T-cell (primary cell): ENCODE data around the gene SPATA24. TPM values are rescaled to one million over a fixed set of nuclear protein-coding genes. Genes with fewer than 3 reads are reported as not detected.
A peak's percentile ranks its signal among the peaks of the same experiment; 100 is the strongest.

Experiments
- ATAC-seq, 4 experiments: fragments of 200-7000 bp in 3 of 4; fragments of 150-1000 bp in 1 of 4; cut with Tn5 transposase; replicated peaks in 1 of 4; 1 replicate in 3 of 4; 2 replicates in 1 of 4; pipeline ENCODE4 v1.10.0; 2021; ENCODE audit warnings: moderate library complexity in 3 of 4, mild to moderate bottlenecking in 2 of 4, moderate number of reproducible peaks in 1 of 4
- CTCF ChIA-PET, 2 donors: fragments of 300-600 bp; sonication (Branson Sonifier 250); formaldehyde crosslinking; loops; one replicate each; lab custom pipeline; 2022; ENCODE audit warnings: antibody characterized with exemption in 2 of 2; lab: Charles Lee
- POLR2A ChIA-PET, 2 donors: fragments of 300-600 bp; sonication (Branson Sonifier 250); formaldehyde crosslinking; loops; one replicate each; lab custom pipeline; 2022; ENCODE audit warnings: antibody characterized with exemption in 2 of 2; lab: Charles Lee
- DNase-seq, 35 experiments: peaks; one replicate each; pipeline versions ENCODE4 v3.0.0 to v3.0.0-alpha.2; 2013 to 2023
- H3K27ac ChIP-seq: one replicate; pipeline ENCODE4 v1.5.1; 2013; ENCODE audit warnings: low read length
- H3K27me3 ChIP-seq, 2 experiments: replicated peaks in 1 of 2; 1 replicate in 1 of 2; 2 replicates in 1 of 2; pipeline versions ENCODE4 v1.6.1 to v1.7.0; 2013; ENCODE audit warnings: low read length in 1 of 2, mixed read lengths in 1 of 2; ENCODE audit not compliant: control insufficient read depth in 2 of 2, insufficient read depth in 2 of 2; ENCODE audit errors: extremely low read depth in 1 of 2
- H3K36me3 ChIP-seq, 2 donors: 1 replicate in 1 of 2; 2 replicates in 1 of 2; pipeline versions ENCODE4 v1.6.1 to v1.7.0; 2013; ENCODE audit warnings: low read length in 1 of 2; ENCODE audit not compliant: control insufficient read depth in 2 of 2, insufficient read depth in 1 of 2; ENCODE audit errors: extremely low read depth in 1 of 2
- H3K4me1 ChIP-seq, 2 experiments: 1 replicate in 1 of 2; 2 replicates in 1 of 2; pipeline versions ENCODE4 v1.6.1 to v1.7.0; 2013; ENCODE audit warnings: low read length in 2 of 2, mixed read lengths in 1 of 2; ENCODE audit not compliant: insufficient read depth in 2 of 2, control insufficient read depth in 1 of 2; ENCODE audit errors: extremely low read depth in 1 of 2
- H3K4me3 ChIP-seq, 2 donors: 1 replicate in 1 of 2; 2 replicates in 1 of 2; pipeline versions ENCODE4 v1.5.1 to v1.7.0; 2013; ENCODE audit warnings: mild to moderate bottlenecking in 2 of 2, low read length in 1 of 2, moderate library complexity in 1 of 2; ENCODE audit not compliant: control insufficient read depth in 1 of 2; ENCODE audit errors: extremely low read depth in 1 of 2
- H3K9me3 ChIP-seq: 2 replicates; pipeline ENCODE4 v1.7.0; 2013
- H3K27ac Mint-ChIP-seq, 2 donors: one replicate each; pipeline ENCODE4 v1.8.0; 2020 to 2021; ENCODE audit warnings: mild to moderate bottlenecking in 2 of 2, mixed read lengths in 2 of 2
- H3K27me3 Mint-ChIP-seq, 2 donors: one replicate each; pipeline ENCODE4 v1.8.0; 2021 to 2022; ENCODE audit warnings: mixed read lengths in 2 of 2
- H3K36me3 Mint-ChIP-seq: one replicate; pipeline ENCODE4 v1.8.0; 2021; ENCODE audit warnings: mixed read lengths
- H3K4me1 Mint-ChIP-seq, 3 donors: one replicate each; pipeline ENCODE4 v1.8.0; 2020 to 2022; ENCODE audit warnings: mixed read lengths in 3 of 3, mild to moderate bottlenecking in 1 of 3
- H3K4me3 Mint-ChIP-seq, 3 donors: one replicate each; pipeline ENCODE4 v1.8.0; 2020 to 2022; ENCODE audit warnings: mild to moderate bottlenecking in 3 of 3, mixed read lengths in 3 of 3, moderate library complexity in 3 of 3
- H3K9me3 Mint-ChIP-seq, 3 donors: one replicate each; pipeline ENCODE4 v1.8.0; 2020 to 2022; ENCODE audit warnings: mixed read lengths in 3 of 3
- WGBS: methylation state at CpG from one replicate; pipeline ENCODE4 v1.1.5; 2013; ENCODE audit warnings: missing lambda C conversion rate; ENCODE audit not compliant: insufficient coverage; 5-methylcytosine and 5-hydroxymethylcytosine counted together
- total RNA-seq, 35 experiments: library from RNA in 6 of 35; stranded (reverse) in 6 of 35; fragments of 120-200 nt in 1 of 35; gene quantifications; one replicate each; pipeline versions ENCODE4 v1.2.1 to v1.2.4 and lab custom pipeline; 2013 to 2026

Gene SPATA24
- total RNA-seq, 5 donors from 2014 or later (not counting 1 experiment from before 2014, with no cell fraction given): 3.6 to 9.0 (median 4.8) TPM

DNA sequence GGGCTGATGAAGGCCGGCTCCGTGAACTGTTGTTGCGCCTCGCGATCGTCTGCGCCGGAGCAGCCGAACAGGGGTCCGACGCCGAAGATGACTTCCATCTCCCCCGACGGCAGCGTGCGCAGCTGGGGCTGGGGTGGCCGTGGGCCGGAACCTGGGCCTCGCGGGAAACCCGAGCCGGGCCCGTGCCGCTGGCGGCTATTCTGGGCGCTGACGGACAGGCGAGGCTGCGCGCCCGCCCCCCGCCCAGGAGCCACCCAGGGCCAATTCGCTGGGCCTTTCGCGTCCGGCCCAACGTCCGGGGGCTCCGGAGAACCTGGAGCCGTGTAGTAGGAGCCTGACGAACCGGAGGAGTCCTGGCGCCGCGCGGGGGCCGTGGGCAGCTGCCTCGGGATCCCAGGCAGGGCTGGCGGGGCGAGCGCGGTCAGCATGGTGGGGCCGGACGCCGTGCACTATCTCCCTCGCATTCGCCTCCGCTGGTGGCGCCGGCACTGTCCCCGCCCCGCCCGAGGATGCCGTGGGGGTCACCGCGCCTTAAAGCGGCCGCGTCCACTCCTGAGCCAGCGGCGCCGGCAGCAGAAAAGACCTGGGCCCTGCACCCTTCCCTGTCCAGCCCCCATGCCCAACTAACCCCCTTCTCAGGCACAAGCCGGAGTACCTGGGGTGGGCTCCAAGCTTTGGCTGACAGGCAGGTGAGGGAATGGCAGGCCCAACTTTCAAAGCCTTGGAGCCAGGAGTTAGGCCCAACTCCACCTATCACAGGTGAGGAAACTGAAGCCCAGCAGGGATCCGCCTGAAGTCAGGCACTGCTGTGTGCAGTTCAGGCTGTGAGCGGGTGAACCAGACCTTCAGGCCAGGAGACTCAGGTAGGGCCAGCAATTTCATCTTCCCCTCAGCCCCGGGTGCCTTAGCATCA lies 9.0 kb downstream of the SPATA24 start, which contains the start of gene PROB1:
Gene PROB1 (minus strand): TSS at position 451 of the 913 bp plus-strand sequence. CDS start 23 bp downstream, at position 428.
- Mint-ChIP-seq H3K9me3 (no peaks in the 10 kb centered on the region), H3K36me3 (peaks cover 4% of the 10 kb centered on the region), H3K27me3 (no peaks in the 10 kb centered on the region), H3K27ac (no peak within 1 kb of the TSS), H3K4me1 (peaks cover 26 to 33% (median 27%) of the 10 kb centered on the region in 3 donors), H3K4me3 (peak within 1 kb of the TSS; percentile 84 to 91 (median 89))
- H3K27me3 ChIP-seq: peaks cover 0 to 9% of the 10 kb centered on the region in 2 experiments
- DNase-seq (no peak), ATAC-seq (no peak)
- no peaks in the 10 kb centered on the region for H3K9me3 ChIP-seq
- POLR2A ChIA-PET: no interaction called here
- H3K4me3 ChIP-seq: peak within 1 kb of the TSS; percentile 83 to 89
- no peak within 1 kb of the TSS for H3K27ac ChIP-seq
- 91% methylated on average over 72 of the region's 76 CpGs for WGBS
- no peaks in the 10 kb centered on the region for H3K36me3 ChIP-seq
- CTCF ChIA-PET: interaction anchor here (0.6 kb wide), 2 partner anchors 82 to 724 kb away, joined by 3 to 10 read pairs; no protein-coding TSS in a partner anchor
- H3K4me1 ChIP-seq: peaks cover 0 to 48% of the 10 kb centered on the region in 2 experiments

GRCh38 chr5:139394123-139394653 lies 9.7 kb downstream of the SPATA24 start:
- H3K9me3 ChIP-seq: no peaks in the 10 kb centered on the region
- ATAC-seq (peak in 1 of 4 experiments; percentile 30), DNase-seq (peak in 20 of 35 experiments; percentile 26 to 68 (median 49))
- no peak overlapping the region for H3K27ac ChIP-seq
- H3K4me3 Mint-ChIP-seq: peak overlapping the region; percentile 84 to 91 (median 89)
- H3K27me3 ChIP-seq: peaks cover 0 to 9% of the 10 kb centered on the region in 2 experiments
- WGBS: 29% methylated on average over 52 of the region's 62 CpGs
- H3K36me3 ChIP-seq: no peaks in the 10 kb centered on the region
- ChIA-PET POLR2A (no interaction called here), CTCF (interaction anchor here (0.6 kb wide), 2 partner anchors 81 to 723 kb away, joined by 3 to 10 read pairs; no protein-coding TSS in a partner anchor)
- H3K27me3 Mint-ChIP-seq: no peaks in the 10 kb centered on the region
- H3K9me3 Mint-ChIP-seq: no peaks in the 10 kb centered on the region
- H3K4me3 ChIP-seq: peak overlapping the region; percentile 83 to 89
- H3K27ac Mint-ChIP-seq: no peak overlapping the region
- peaks cover 30 to 37% (median 34%) of the 10 kb centered on the region in 3 donors for H3K4me1 Mint-ChIP-seq
- peaks cover 1% of the 10 kb centered on the region for H3K36me3 Mint-ChIP-seq
- H3K4me1 ChIP-seq: peaks cover 2 to 53% of the 10 kb centered on the region in 2 experiments

DNA sequence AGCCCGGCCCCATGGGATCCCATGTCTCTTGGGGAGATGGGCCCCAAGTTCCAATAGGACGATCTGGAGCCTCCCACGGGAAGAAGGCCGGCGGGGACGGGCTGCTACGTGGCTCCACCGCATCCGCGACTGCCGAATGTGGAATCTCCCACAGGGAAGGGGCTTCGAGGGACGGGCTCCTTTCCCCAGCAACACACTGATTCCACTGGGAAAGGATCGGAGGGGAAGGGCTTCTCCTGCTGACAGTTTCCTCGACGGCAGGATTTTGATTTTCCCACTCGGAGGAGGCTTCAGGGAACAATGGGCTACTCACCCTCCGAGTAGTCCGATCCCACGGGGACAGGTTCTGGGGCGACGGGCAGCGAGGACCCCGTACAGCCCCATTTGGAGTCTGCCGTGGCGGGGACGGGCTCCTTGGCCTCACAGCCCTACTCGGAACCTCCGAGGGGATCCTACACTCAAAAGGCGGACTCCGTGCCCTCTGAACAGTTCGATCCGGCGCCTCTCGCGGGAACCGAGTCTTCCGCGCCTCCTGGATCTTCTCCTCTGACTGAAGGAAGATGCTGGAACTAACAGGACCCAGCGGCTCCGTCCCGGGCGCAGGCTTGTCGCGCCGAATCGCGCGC lies 10.3 kb downstream of the SPATA24 start:
- Histone ChIP-seq H3K27me3 (peaks cover 0 to 9% of the 10 kb centered on the region in 2 experiments), H3K4me3 (peak overlapping the region; percentile 83 to 89), H3K27ac (no peak overlapping the region), H3K36me3 (no peaks in the 10 kb centered on the region), H3K9me3 (no peaks in the 10 kb centered on the region), H3K4me1 (peaks cover 2 to 59% of the 10 kb centered on the region in 2 experiments)
- Mint-ChIP-seq H3K27me3 (no peaks in the 10 kb centered on the region), H3K4me3 (peak overlapping the region; percentile 84 to 91 (median 89)), H3K36me3 (no peaks in the 10 kb centered on the region), H3K4me1 (peaks cover 33 to 41% (median 37%) of the 10 kb centered on the region in 3 donors), H3K9me3 (no peaks in the 10 kb centered on the region), H3K27ac (peak overlapping the region in 1 of 2 donors; percentile 34)
- DNase-seq (peak in 2 of 35 experiments; percentile 16 to 29), ATAC-seq (peak in 1 of 4 experiments; percentile 0)
- ChIA-PET POLR2A (no interaction called here), CTCF (interaction anchor here (0.5 to 1.2 kb wide), 2 partner anchors 51 to 299 kb away, joined by 4 read pairs; no protein-coding TSS in a partner anchor)
- 17% methylated on average over 33 of the region's 49 CpGs for WGBS

- H3K9me3 ChIP-seq: no peaks in the 10 kb centered on the region
- Mint-ChIP-seq H3K27ac (peak overlapping the region; percentile 73 to 77), H3K27me3 (no peaks in the 10 kb centered on the region), H3K4me3 (peak overlapping the region; percentile 84 to 91 (median 89)), H3K4me1 (peaks cover 33 to 43% (median 41%) of the 10 kb centered on the region in 3 donors), H3K36me3 (no peaks in the 10 kb centered on the region), H3K9me3 (no peaks in the 10 kb centered on the region)
- no peaks in the 10 kb centered on the region for H3K36me3 ChIP-seq
- ChIA-PET POLR2A (no interaction called here), CTCF (interaction anchor here (0.5 to 1.2 kb wide), 2 partner anchors 51 to 300 kb away, joined by 4 read pairs; no protein-coding TSS in a partner anchor)
- peak overlapping the region; percentile 83 to 89 for H3K4me3 ChIP-seq
- H3K27me3 ChIP-seq: peaks cover 0 to 9% of the 10 kb centered on the region in 2 experiments
- under 1% methylated on average over 76 of the region's 77 CpGs for WGBS
- peak; percentile 37 to 84 (median 60) for DNase-seq
- no peak overlapping the region for H3K27ac ChIP-seq
- peaks cover 2 to 66% of the 10 kb centered on the region in 2 experiments for H3K4me1 ChIP-seq
- peak; percentile 66 to 81 (median 76) for ATAC-seq
Measured at GRCh38 chr5:139392678-139393496, 11.0 kb downstream of the SPATA24 start.

DNA sequence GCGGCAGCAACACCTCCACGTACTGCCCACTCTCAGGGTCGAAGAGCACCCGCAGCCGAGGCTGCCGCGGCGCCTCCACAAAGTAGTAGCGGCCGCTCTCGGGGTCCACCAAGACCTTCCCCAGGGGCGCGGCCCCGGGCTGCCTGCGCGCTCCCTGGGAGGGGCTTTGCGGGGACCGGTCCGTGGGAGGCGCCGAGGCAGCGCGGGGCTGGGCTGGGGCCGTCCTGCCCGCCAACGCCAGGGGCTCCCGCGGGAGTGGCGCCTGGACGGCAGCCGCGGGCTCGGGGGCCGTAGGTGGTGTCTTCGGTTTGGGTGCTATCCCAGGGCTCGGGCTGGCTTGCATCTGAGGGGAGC lies 11.6 kb downstream of the SPATA24 start:
- Mint-ChIP-seq H3K36me3 (no peaks in the 10 kb centered on the region), H3K27ac (no peak overlapping the region), H3K4me1 (peaks cover 33 to 43% (median 42%) of the 10 kb centered on the region in 3 donors), H3K9me3 (no peaks in the 10 kb centered on the region), H3K4me3 (peak overlapping the region; percentile 84 to 91 (median 89)), H3K27me3 (no peaks in the 10 kb centered on the region)
- CTCF ChIA-PET: interaction anchor here in 1 of 2 donors (0.8 to 1.2 kb wide), 2 partner anchors 18 to 50 kb away, joined by 3 to 4 read pairs; no protein-coding TSS in a partner anchor
- Histone ChIP-seq H3K9me3 (no peaks in the 10 kb centered on the region), H3K27ac (peak overlapping the region; percentile 77), H3K4me1 (peaks cover 2 to 69% of the 10 kb centered on the region in 2 experiments), H3K36me3 (no peaks in the 10 kb centered on the region), H3K27me3 (peaks cover 0 to 9% of the 10 kb centered on the region in 2 experiments), H3K4me3 (peak overlapping the region; percentile 83 to 89)
- POLR2A ChIA-PET: no interaction called here
- WGBS: under 1% methylated on average over 35 of the region's 36 CpGs
- peak; percentile 17 to 44 (median 31) for ATAC-seq
- DNase-seq: no peak
